Hepatocyte (in vitro differentiated cells): ENCODE results near the gene KRT7.

Source experiments
- EZH2 ChIP-seq: fragments of 200-600 bp; sonication (generic); IDR thresholded peaks from 2 replicates; pipeline ENCODE4 v1.6.1; 2016; ENCODE audit warnings: antibody characterized with exemption, mild to moderate bottlenecking, borderline replicate concordance
- EZH2phosphoT487 ChIP-seq: fragments of 200-600 bp; sonication (generic); IDR thresholded peaks from one replicate; pipeline ENCODE4 v1.6.1; 2018; ENCODE audit warnings: antibody characterized with exemption, mild to moderate bottlenecking, low read depth, moderate library complexity; ENCODE audit not compliant: unreplicated experiment, severe bottlenecking
- TF ChIP-seq, protein P1 (sequence below): fragments of 200-600 bp; sonication (generic); IDR thresholded peaks from 2 replicates; pipeline ENCODE4 v1.5.1; 2016; ENCODE audit warnings: antibody characterized with exemption, mild to moderate bottlenecking; ENCODE audit not compliant: poor library complexity

- TF ChIP-seq, protein P1, sequence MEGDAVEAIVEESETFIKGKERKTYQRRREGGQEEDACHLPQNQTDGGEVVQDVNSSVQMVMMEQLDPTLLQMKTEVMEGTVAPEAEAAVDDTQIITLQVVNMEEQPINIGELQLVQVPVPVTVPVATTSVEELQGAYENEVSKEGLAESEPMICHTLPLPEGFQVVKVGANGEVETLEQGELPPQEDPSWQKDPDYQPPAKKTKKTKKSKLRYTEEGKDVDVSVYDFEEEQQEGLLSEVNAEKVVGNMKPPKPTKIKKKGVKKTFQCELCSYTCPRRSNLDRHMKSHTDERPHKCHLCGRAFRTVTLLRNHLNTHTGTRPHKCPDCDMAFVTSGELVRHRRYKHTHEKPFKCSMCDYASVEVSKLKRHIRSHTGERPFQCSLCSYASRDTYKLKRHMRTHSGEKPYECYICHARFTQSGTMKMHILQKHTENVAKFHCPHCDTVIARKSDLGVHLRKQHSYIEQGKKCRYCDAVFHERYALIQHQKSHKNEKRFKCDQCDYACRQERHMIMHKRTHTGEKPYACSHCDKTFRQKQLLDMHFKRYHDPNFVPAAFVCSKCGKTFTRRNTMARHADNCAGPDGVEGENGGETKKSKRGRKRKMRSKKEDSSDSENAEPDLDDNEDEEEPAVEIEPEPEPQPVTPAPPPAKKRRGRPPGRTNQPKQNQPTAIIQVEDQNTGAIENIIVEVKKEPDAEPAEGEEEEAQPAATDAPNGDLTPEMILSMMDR = no peak
- TF ChIP-seq EZH2phosphoT487 (no peak), EZH2 (no peak)
These were observed 31.6 kb upstream of the KRT7 start for GRCh38 chr12:52201451-52201839.
